Testis (tissue), 2 donors: ENCODE measurements around the gene KCNAB3.

Source experiments
- POLR2A ChIP-seq: fragments of 450-650 bp; IDR thresholded peaks from one replicate; pipeline ENCODE4 v1.6.1; 2017; ENCODE audit warnings: antibody characterized with exemption, mild to moderate bottlenecking, moderate library complexity
- TF ChIP-seq, protein P1 (sequence below), 3 experiments: fragments of 450-650 bp in 2 of 3; fragments of 200-600 bp in 1 of 3; sonication (generic) in 1 of 3; IDR thresholded peaks; one replicate each; pipeline ENCODE4 v1.5.1; 2016 to 2019; ENCODE audit warnings: antibody characterized with exemption in 3 of 3, mild to moderate bottlenecking in 2 of 3, moderate library complexity in 1 of 3

DNA sequence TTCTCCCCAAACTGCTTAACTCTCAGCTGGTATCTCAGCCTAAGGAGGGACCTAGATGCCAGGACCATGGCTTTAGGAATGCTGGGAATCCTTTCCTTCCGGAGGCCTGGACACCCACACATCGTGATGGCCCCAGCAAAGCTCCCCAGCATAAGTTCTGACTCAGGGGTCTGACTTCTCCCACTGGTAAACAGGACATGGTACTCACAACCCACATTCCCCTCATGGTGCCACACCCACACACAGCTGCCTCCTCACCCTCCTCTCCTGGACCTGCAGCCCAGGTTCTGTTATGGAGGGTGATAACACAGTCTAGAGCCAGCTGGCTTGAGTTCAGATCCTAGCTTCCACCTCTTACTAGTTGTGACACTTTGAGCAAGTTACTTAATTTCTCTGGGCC, 12.8 kb downstream of the KCNAB3 start:
- TF ChIP-seq, protein P1, sequence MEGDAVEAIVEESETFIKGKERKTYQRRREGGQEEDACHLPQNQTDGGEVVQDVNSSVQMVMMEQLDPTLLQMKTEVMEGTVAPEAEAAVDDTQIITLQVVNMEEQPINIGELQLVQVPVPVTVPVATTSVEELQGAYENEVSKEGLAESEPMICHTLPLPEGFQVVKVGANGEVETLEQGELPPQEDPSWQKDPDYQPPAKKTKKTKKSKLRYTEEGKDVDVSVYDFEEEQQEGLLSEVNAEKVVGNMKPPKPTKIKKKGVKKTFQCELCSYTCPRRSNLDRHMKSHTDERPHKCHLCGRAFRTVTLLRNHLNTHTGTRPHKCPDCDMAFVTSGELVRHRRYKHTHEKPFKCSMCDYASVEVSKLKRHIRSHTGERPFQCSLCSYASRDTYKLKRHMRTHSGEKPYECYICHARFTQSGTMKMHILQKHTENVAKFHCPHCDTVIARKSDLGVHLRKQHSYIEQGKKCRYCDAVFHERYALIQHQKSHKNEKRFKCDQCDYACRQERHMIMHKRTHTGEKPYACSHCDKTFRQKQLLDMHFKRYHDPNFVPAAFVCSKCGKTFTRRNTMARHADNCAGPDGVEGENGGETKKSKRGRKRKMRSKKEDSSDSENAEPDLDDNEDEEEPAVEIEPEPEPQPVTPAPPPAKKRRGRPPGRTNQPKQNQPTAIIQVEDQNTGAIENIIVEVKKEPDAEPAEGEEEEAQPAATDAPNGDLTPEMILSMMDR (IDR thresholded peaks at IDR 0.05), result no peak
- no peak for TF ChIP-seq POLR2A
